Chondrocyte (in vitro differentiated cells): ENCODE results near the gene TFDP2. TPM values are rescaled to one million over a fixed set of nuclear protein-coding genes. Genes with fewer than 3 reads are reported as not detected.

Source experiments
- DNase-seq: peaks from one replicate; pipeline ENCODE4 v3.0.0; 2021; ENCODE audit warnings: mixed read lengths, low spot score
- H3K27ac Mint-ChIP-seq: one replicate; pipeline ENCODE4 v1.8.0; 2021; ENCODE audit warnings: mild to moderate bottlenecking, moderate library complexity, mixed read lengths; ENCODE audit not compliant: unreplicated experiment
- H3K27me3 Mint-ChIP-seq: 2 replicates; pipeline ENCODE4 v1.8.0; 2021; ENCODE audit warnings: low read depth, mixed read lengths
- H3K36me3 Mint-ChIP-seq: 2 replicates; pipeline ENCODE4 v1.8.0; 2021; ENCODE audit warnings: low read depth, mixed read lengths
- H3K4me1 Mint-ChIP-seq: 2 replicates; pipeline ENCODE4 v1.8.0; 2021; ENCODE audit warnings: low read depth, mild to moderate bottlenecking, mixed read lengths
- H3K4me3 Mint-ChIP-seq: one replicate; pipeline ENCODE4 v1.8.0; 2021; ENCODE audit warnings: mild to moderate bottlenecking, moderate library complexity, mixed read lengths; ENCODE audit not compliant: unreplicated experiment
- H3K9me3 Mint-ChIP-seq: 2 replicates; pipeline ENCODE4 v1.8.0; 2021; ENCODE audit warnings: low read depth, mixed read lengths
- CTCF ChIP-seq: fragments of 200-600 bp; sonication (generic); IDR thresholded peaks from 2 replicates; pipeline ENCODE4 v1.5.0; 2021; ENCODE audit warnings: antibody characterized with exemption, mild to moderate bottlenecking, moderate library complexity
- total RNA-seq: library from RNA; stranded (reverse); gene quantifications from 3 replicates; pipeline ENCODE4 v1.2.1, GENCODE V29; 2021

The TFDP2 gene
- total RNA-seq, 1 donor from 2014 or later = 36.5 TPM

GRCh38 chr3:141971571-141971970 lies 177.8 kb downstream of the TFDP2 start:
- H3K27ac Mint-ChIP-seq = no peak overlapping the region
- no peaks in the 10 kb centered on the region for H3K9me3 Mint-ChIP-seq
- no peak for DNase-seq
- H3K36me3 Mint-ChIP-seq = peaks cover 8% of the 10 kb centered on the region
- TF ChIP-seq CTCF = no peak
- H3K4me3 Mint-ChIP-seq = no peak overlapping the region
- no peaks in the 10 kb centered on the region for H3K4me1 Mint-ChIP-seq
- no peaks in the 10 kb centered on the region for H3K27me3 Mint-ChIP-seq

GRCh38 chr3:141969711-141970110 lies 179.6 kb downstream of the TFDP2 start:
- H3K4me1 Mint-ChIP-seq = no peaks in the 10 kb centered on the region
- no peaks in the 10 kb centered on the region for H3K27me3 Mint-ChIP-seq
- no peaks in the 10 kb centered on the region for H3K9me3 Mint-ChIP-seq
- H3K4me3 Mint-ChIP-seq = no peak overlapping the region
- no peak for DNase-seq
- TF ChIP-seq CTCF = no peak
- no peak overlapping the region for H3K27ac Mint-ChIP-seq
- peaks cover 4% of the 10 kb centered on the region for H3K36me3 Mint-ChIP-seq

GRCh38 chr3:141965471-141965870 lies 183.9 kb downstream of the TFDP2 start:
- Mint-ChIP-seq H3K27ac (no peak overlapping the region), H3K27me3 (no peaks in the 10 kb centered on the region), H3K4me3 (no peak overlapping the region), H3K9me3 (no peaks in the 10 kb centered on the region), H3K36me3 (peaks cover 2% of the 10 kb centered on the region), H3K4me1 (peaks cover 5% of the 10 kb centered on the region)
- no peak for DNase-seq
- no peak for TF ChIP-seq CTCF

GRCh38 chr3:141963301-141963700 lies 186.0 kb downstream of the TFDP2 start:
- no peak for DNase-seq
- peaks cover 23% of the 10 kb centered on the region for H3K4me1 Mint-ChIP-seq
- H3K27ac Mint-ChIP-seq = no peak overlapping the region
- H3K27me3 Mint-ChIP-seq = no peaks in the 10 kb centered on the region
- TF ChIP-seq CTCF = no peak
- H3K36me3 Mint-ChIP-seq = peaks cover 2% of the 10 kb centered on the region
- H3K9me3 Mint-ChIP-seq = no peaks in the 10 kb centered on the region
- H3K4me3 Mint-ChIP-seq = no peak overlapping the region

- Mint-ChIP-seq H3K27ac (peak overlapping the region; percentile 92), H3K27me3 (no peaks in the 10 kb centered on the region), H3K4me1 (peaks cover 23% of the 10 kb centered on the region), H3K4me3 (no peak overlapping the region), H3K36me3 (no peaks in the 10 kb centered on the region), H3K9me3 (no peaks in the 10 kb centered on the region)
- TF ChIP-seq CTCF = no peak
- no peak for DNase-seq
These were observed 188.6 kb downstream of the TFDP2 start for GRCh38 chr3:141960731-141961130.
